GM12878 (cell line): Measurements from ENCODE around the gene SSRP1. TPM values are rescaled to one million over a fixed set of nuclear protein-coding genes. Genes with fewer than 3 reads are reported as not detected.

Source experiments
- ATAC-seq: fragments of 200-7000 bp; cut with Tn5 transposase; 3 replicates; pipeline ENCODE4 v1.9.1; 2020; ENCODE audit warnings: mild to moderate bottlenecking, moderate library complexity
- BruUV-seq: library from RNA; stranded (reverse); fragments of 400-500 nt; replicated peaks from 2 replicates; lab custom pipeline; 2021; lab: Mats Ljungman, UMichigan
- CTCF ChIA-PET: fragments of 300-600 bp; sonication (Branson Sonifier 250); formaldehyde crosslinking; extraction: SDS; loops from one replicate; lab custom pipeline; 2021; ENCODE audit warnings: inconsistent platforms; lab: Yijun Ruan, JAX
- POLR2A ChIA-PET: fragments of 350-600 bp; formaldehyde crosslinking; extraction: SDS; loops from one replicate; lab custom pipeline; 2021; ENCODE audit warnings: inconsistent platforms; lab: Charles Lee
- RAD21 ChIA-PET: fragments of 300-600 bp; sonication (Branson Sonifier 250); formaldehyde crosslinking; loops from one replicate; lab custom pipeline; 2023; ENCODE audit warnings: antibody characterized with exemption; ENCODE audit not compliant: unreplicated experiment; lab: Charles Lee
- SMC1A ChIA-PET: fragments of 300-600 bp; sonication (Branson Sonifier 250); formaldehyde crosslinking; loops from one replicate; lab custom pipeline; 2023; ENCODE audit not compliant: unreplicated experiment, uncharacterized antibody; lab: Charles Lee
- DNase-seq: peaks from one replicate; pipeline ENCODE4 v3.0.0-alpha.2; 2011; ENCODE audit warnings: low read depth, low spot score
- FAIRE-seq: peaks from 3 replicates; lab custom pipeline; 2011; peaks lifted over from hg19 to GRCh38; lab: Jason Lieb, UNC
- H2AFZ ChIP-seq: 2 replicates; pipeline ENCODE4 v1.6.0; 2011; ENCODE audit warnings: low read depth, low read length, control low read depth; ENCODE audit not compliant: control insufficient read depth
- H3K27ac ChIP-seq: 2 replicates; pipeline ENCODE4 v1.5.1; 2011; ENCODE audit warnings: control low read depth; ENCODE audit not compliant: control insufficient read depth, insufficient read depth
- H3K27me3 ChIP-seq, 2 experiments: replicated peaks in 1 of 2; 2 replicates each; pipeline versions ENCODE4 v1.6.0 to v1.6.1; 2011; ENCODE audit warnings: low read length in 1 of 2; ENCODE audit not compliant: control insufficient read depth in 2 of 2, insufficient read depth in 2 of 2
- H3K36me3 ChIP-seq, 2 experiments: 2 replicates each; pipeline ENCODE4 v1.5.1; 2011; ENCODE audit warnings: low read length in 1 of 2; ENCODE audit not compliant: control insufficient read depth in 2 of 2, insufficient read depth in 2 of 2
- H3K4me1 ChIP-seq: 2 replicates; pipeline ENCODE4 v1.6.1; 2011; ENCODE audit warnings: mild to moderate bottlenecking, low read length, moderate library complexity, mixed read lengths; ENCODE audit not compliant: control insufficient read depth, insufficient read depth
- H3K4me2 ChIP-seq: 2 replicates; pipeline ENCODE4 v1.6.0; 2011; ENCODE audit warnings: control low read depth; ENCODE audit not compliant: control insufficient read depth, insufficient read depth
- H3K4me3 ChIP-seq: fragments of 200-600 bp; sonication (generic); 2 replicates; pipeline ENCODE4 v1.5.1; 2016
- H3K79me2 ChIP-seq: 2 replicates; pipeline ENCODE4 v1.6.0; 2011; ENCODE audit warnings: low read length; ENCODE audit not compliant: control insufficient read depth, insufficient read depth
- H3K9ac ChIP-seq: 2 replicates; pipeline ENCODE4 v1.8.0; 2011; ENCODE audit warnings: low read length, control low read depth, mixed read lengths; ENCODE audit not compliant: control insufficient read depth, insufficient read depth
- H3K9me3 ChIP-seq: replicated peaks from 3 replicates; pipeline ENCODE4 v1.5.1; 2011; ENCODE audit warnings: mild to moderate bottlenecking, low read length; ENCODE audit not compliant: control insufficient read depth, insufficient read depth
- H4K20me1 ChIP-seq: 2 replicates; pipeline ENCODE4 v1.6.0; 2011; ENCODE audit not compliant: control insufficient read depth, insufficient read depth
- BCL11A ChIP-seq: IDR thresholded peaks from 2 replicates; pipeline ENCODE4 v1.6.1; 2011; ENCODE audit warnings: low read depth, low read length
- BCLAF1 ChIP-seq: fragments of 450-650 bp; IDR thresholded peaks from 2 replicates; pipeline ENCODE4 v1.6.1; 2017; ENCODE audit warnings: antibody characterized with exemption, mild to moderate bottlenecking, moderate library complexity
- BHLHE40 ChIP-seq, 2 experiments: fragments of 450-650 bp in 1 of 2; IDR thresholded peaks; 2 replicates each; pipeline ENCODE4 v1.6.1; 2011 to 2017; ENCODE audit warnings: low read depth in 2 of 2, borderline replicate concordance in 1 of 2, improper control_type of control experiment in 1 of 2, low read length in 1 of 2, mild to moderate bottlenecking in 1 of 2
- IRF5 ChIP-seq: fragments of 450-650 bp; IDR thresholded peaks from 2 replicates; pipeline ENCODE4 v1.6.1; 2017; ENCODE audit warnings: borderline replicate concordance
- KLF5 ChIP-seq: fragments of 450-650 bp; IDR thresholded peaks from 2 replicates; pipeline ENCODE4 v1.6.1; 2014; ENCODE audit warnings: mild to moderate bottlenecking; ENCODE audit not compliant: partially characterized antibody
- NKRF ChIP-seq: fragments of 450-650 bp; conservative IDR thresholded peaks from 2 replicates; pipeline ENCODE4 v1.6.1; 2017; ENCODE audit warnings: mild to moderate bottlenecking, moderate library complexity
- NR2C1 ChIP-seq: fragments of 450-650 bp; IDR thresholded peaks from 2 replicates; pipeline ENCODE4 v1.6.1; 2017; ENCODE audit warnings: antibody characterized with exemption, mild to moderate bottlenecking, moderate library complexity
- PAX8 ChIP-seq: fragments of 450-650 bp; IDR thresholded peaks from 2 replicates; pipeline ENCODE4 v1.6.1; 2017; ENCODE audit warnings: mild to moderate bottlenecking, moderate library complexity
- PML ChIP-seq: IDR thresholded peaks from 2 replicates; pipeline ENCODE4 v1.6.1; 2012; ENCODE audit warnings: low read length, inconsistent platforms
- POLR2A ChIP-seq: IDR thresholded peaks from 2 replicates; pipeline ENCODE4 v1.6.1; 2011; ENCODE audit warnings: low read depth, mild to moderate bottlenecking, low read length
- POLR2AphosphoS5 ChIP-seq: IDR thresholded peaks from 2 replicates; pipeline ENCODE4 v1.6.1; 2011; ENCODE audit warnings: mild to moderate bottlenecking, low read length, inconsistent platforms
- SREBF1 ChIP-seq: IDR thresholded peaks from 2 replicates; pipeline ENCODE4 v1.6.1; 2012; ENCODE audit warnings: mild to moderate bottlenecking, low read length
- SUZ12 ChIP-seq: fragments of 200-600 bp; sonication (generic); IDR thresholded peaks from one replicate; pipeline ENCODE4 v1.6.1; 2018; ENCODE audit warnings: antibody characterized with exemption, mild to moderate bottlenecking; ENCODE audit not compliant: unreplicated experiment
- ZNF207 ChIP-seq: fragments of 450-650 bp; IDR thresholded peaks from 2 replicates; pipeline ENCODE4 v1.6.1; 2014; ENCODE audit warnings: antibody characterized with exemption, mild to moderate bottlenecking, borderline replicate concordance
- ZNF24 ChIP-seq: fragments of 450-650 bp; IDR thresholded peaks from 2 replicates; pipeline ENCODE4 v1.6.1; 2017; ENCODE audit warnings: antibody characterized with exemption, mild to moderate bottlenecking
- ZNF622 ChIP-seq: fragments of 450-650 bp; IDR thresholded peaks from 2 replicates; pipeline ENCODE4 v1.6.1; 2017; ENCODE audit warnings: mild to moderate bottlenecking, inconsistent platforms
- WGBS: methylation state at CpG from one replicate; pipeline ENCODE4 v1.1.6; 2016; ENCODE audit warnings: low lambda C conversion rate; ENCODE audit not compliant: insufficient replicate concordance, insufficient coverage; ENCODE audit errors: missing lambda C conversion rate; 5-methylcytosine and 5-hydroxymethylcytosine counted together
- in situ Hi-C: fragments of 300-500 bp; cut with MboI; formaldehyde crosslinking; loops from 9 replicates; pipeline ENCODE4 v1.14.3; 2018; ENCODE audit warnings: mixed read lengths
- intact Hi-C: fragments of 100-400 bp; cut with micrococcal nuclease; formaldehyde crosslinking; loops from one replicate; pipeline ENCODE4 v1.14.2; 2022; ENCODE audit not compliant: unreplicated experiment
- polyA plus RNA-seq, 11 experiments: library from polyadenylated mRNA; depleted of rRNA in 4 of 11; unstranded in 6 of 11; stranded (reverse) in 5 of 11; fragments of >200 nt; fragmentation: Nextera tagmentation in 4 of 11; fragmentation: Illumina TruSeq in 1 of 11; extraction: Ambion mirVana in 4 of 11; extraction: Trizol in 1 of 11; gene quantifications; 1 replicate in 1 of 11; 2 replicates in 10 of 11; pipeline versions ENCODE4 v1.2.1 to v1.2.3, GENCODE V29; 2011 to 2016; ENCODE audit warnings: inconsistent platforms in 2 of 11, missing spikeins in 2 of 11, low read depth in 1 of 11
- total RNA-seq, 4 experiments: library from RNA; depleted of rRNA in 3 of 4; stranded (reverse); fragments of >200 nt in 3 of 4; fragmentation: Illumina TruSeq in 1 of 4; extraction: Trizol in 1 of 4; gene quantifications; 2 replicates each; pipeline versions ENCODE4 v1.2.1 to v1.2.3, GENCODE V29; 2013 to 2021
- TF ChIP-seq, protein P1 (sequence below), 3 experiments: IDR thresholded peaks in 2 of 3; conservative IDR thresholded peaks in 1 of 3; 2 replicates each; pipeline ENCODE4 v1.5.1; 2011; ENCODE audit warnings: low read depth in 3 of 3, low read length in 3 of 3, mild to moderate bottlenecking in 3 of 3, control low read depth in 2 of 3, moderate library complexity in 2 of 3, inconsistent platforms in 1 of 3, mixed read lengths in 1 of 3; ENCODE audit not compliant: control insufficient read depth in 2 of 3, insufficient read depth in 1 of 3; ENCODE audit errors: extremely low read depth in 1 of 3

SSRP1 gene
- total and polyA plus RNA-seq, 10 of the 15 experiments (the other 5 are each of a cell fraction or from before 2014, with no cell fraction given): 73.6 to 279 (median 138) TPM

DNA sequence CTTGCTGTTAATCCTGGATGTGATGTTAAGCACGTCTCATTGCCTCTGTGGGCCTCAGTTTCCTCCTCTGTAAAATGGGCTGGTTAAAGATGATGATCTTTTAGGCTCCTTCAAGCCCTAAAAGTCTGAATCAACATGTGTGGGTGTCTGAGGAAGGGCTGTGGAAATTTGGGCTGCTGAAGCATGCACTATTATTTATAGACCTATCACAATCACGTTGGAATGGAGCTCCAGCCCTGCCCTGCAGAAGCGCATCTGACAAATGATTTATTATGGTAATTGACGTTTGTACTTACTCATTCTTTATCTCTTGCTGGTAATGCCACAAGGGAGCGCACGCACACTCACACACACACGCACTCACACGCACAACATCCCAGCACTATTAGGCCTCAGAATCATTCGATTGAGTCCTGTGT is 22.9 kb upstream of the SSRP1 start:
- WGBS: 45% methylated on average over 9 of the region's 9 CpGs
- Histone ChIP-seq H3K27me3 (peaks cover 0 to 3% of the 10 kb centered on the region in 2 experiments; a peak in 2 of 4 replicates), H3K9ac (no peak overlapping the region), H3K4me2 (no peak overlapping the region), H3K36me3 (no peaks in the 10 kb centered on the region), H3K27ac (no peak overlapping the region), H3K4me1 (no peaks in the 10 kb centered on the region), H3K9me3 (no peaks in the 10 kb centered on the region), H4K20me1 (no peaks in the 10 kb centered on the region), H3K79me2 (no peaks in the 10 kb centered on the region), H2AFZ (no peak overlapping the region), H3K4me3 (no peak overlapping the region)
- ChIA-PET CTCF (interaction anchor here (1.7 to 1.9 kb wide), 2 partner anchors 125 to 283 kb away, joined by 6 to 7 read pairs; no protein-coding TSS in a partner anchor), RAD21 (interaction anchor here (1.8 kb wide), 1 partner anchor 13 kb away, joined by 5 read pairs; no protein-coding TSS in a partner anchor), POLR2A (no interaction called here), SMC1A (interaction anchor here (1.0 kb wide), 1 partner anchor 11 kb away, joined by 4 read pairs; no protein-coding TSS in a partner anchor)
- ATAC-seq (no peak), FAIRE-seq (no peak), DNase-seq (no peak)
- in situ Hi-C loops (no loop called here), intact Hi-C loops (no loop called here)
- no TSS peak for BruUV-seq
- no peak for TF ChIP-seq ZNF622
- TF ChIP-seq KLF5: no peak
- TF ChIP-seq PAX8: no peak
- TF ChIP-seq, protein P1, sequence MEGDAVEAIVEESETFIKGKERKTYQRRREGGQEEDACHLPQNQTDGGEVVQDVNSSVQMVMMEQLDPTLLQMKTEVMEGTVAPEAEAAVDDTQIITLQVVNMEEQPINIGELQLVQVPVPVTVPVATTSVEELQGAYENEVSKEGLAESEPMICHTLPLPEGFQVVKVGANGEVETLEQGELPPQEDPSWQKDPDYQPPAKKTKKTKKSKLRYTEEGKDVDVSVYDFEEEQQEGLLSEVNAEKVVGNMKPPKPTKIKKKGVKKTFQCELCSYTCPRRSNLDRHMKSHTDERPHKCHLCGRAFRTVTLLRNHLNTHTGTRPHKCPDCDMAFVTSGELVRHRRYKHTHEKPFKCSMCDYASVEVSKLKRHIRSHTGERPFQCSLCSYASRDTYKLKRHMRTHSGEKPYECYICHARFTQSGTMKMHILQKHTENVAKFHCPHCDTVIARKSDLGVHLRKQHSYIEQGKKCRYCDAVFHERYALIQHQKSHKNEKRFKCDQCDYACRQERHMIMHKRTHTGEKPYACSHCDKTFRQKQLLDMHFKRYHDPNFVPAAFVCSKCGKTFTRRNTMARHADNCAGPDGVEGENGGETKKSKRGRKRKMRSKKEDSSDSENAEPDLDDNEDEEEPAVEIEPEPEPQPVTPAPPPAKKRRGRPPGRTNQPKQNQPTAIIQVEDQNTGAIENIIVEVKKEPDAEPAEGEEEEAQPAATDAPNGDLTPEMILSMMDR (IDR thresholded peaks at IDR 0.05 in 2 of 3, conservative IDR thresholded peaks at IDR 0.05 in 1 of 3; ENCODE audit: control insufficient read depth in 2 of 3, extremely low read depth in 1 of 3, insufficient read depth in 1 of 3, low read depth in 3 of 3, low read length in 3 of 3): no peak
- TF ChIP-seq IRF5: no peak
- no peak for TF ChIP-seq BHLHE40 (IDR thresholded peaks at IDR 0.05; ENCODE audit: borderline replicate concordance in 1 of 2, low read depth in 2 of 2, low read length in 1 of 2)
- TF ChIP-seq ZNF24: no peak
- no peak for TF ChIP-seq BCL11A
- TF ChIP-seq NR2C1: no peak
- no peak for TF ChIP-seq PML
- no peak for TF ChIP-seq POLR2AphosphoS5
- no peak for TF ChIP-seq POLR2A
- TF ChIP-seq NKRF: no peak
- TF ChIP-seq SUZ12: no peak
- TF ChIP-seq SREBF1: no peak
- no peak for TF ChIP-seq BCLAF1
- TF ChIP-seq ZNF207: no peak
